ENCODE results near the gene TCERG1L.

DNA sequence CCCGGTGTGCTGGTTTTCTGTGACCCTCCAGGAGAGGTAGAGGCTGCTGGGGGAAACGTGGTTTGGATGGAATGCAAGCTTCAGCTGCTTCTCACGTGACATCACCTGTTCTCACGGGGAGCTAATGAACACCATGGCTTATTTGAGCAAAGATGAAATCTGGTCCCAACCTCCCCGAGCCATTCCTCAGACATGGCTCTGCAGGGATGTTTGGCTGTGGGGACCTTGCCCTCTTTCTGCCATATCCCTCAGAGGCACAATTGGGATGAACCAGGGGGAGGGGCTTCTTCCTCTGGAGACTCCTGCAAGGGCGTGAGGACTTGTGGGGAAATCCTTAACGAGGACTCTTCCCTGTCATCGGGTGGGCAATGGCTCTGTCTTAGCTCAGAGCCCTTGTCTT lies 236.8 kb downstream of the TCERG1L start:
- TF ChIP-seq CTCF (IDR thresholded peaks at IDR 0.05) (no peak), ZNF317 (CRISPR knock-in tag; IDR thresholded peaks at IDR 0.05; ENCODE audit: borderline replicate concordance, low read depth) (no peak), ZNF416 (CRISPR knock-in tag; IDR thresholded peaks at IDR 0.05) (no peak), TP53 (CRISPR knock-in tag; IDR thresholded peaks at IDR 0.05) (no peak), ZNF121 (CRISPR knock-in tag; IDR thresholded peaks at IDR 0.05) (no peak), E2F4 (CRISPR knock-in tag; IDR thresholded peaks at IDR 0.05; ENCODE audit: borderline replicate concordance, low read depth) (no peak), ZNF232 (CRISPR knock-in tag; IDR thresholded peaks at IDR 0.05) (no peak), TCF7 (CRISPR knock-in tag; IDR thresholded peaks at IDR 0.05; ENCODE audit: low read depth) (no peak), ZNF512 (CRISPR knock-in tag; IDR thresholded peaks at IDR 0.05; ENCODE audit: borderline replicate concordance) (no peak), FOXP4 (CRISPR knock-in tag; IDR thresholded peaks at IDR 0.05) (no peak), TEAD4 (CRISPR knock-in tag; IDR thresholded peaks at IDR 0.05) (no peak), KAT7 (CRISPR knock-in tag; IDR thresholded peaks at IDR 0.05; ENCODE audit: borderline replicate concordance) (no peak)
- TF ChIP-seq, protein P1, sequence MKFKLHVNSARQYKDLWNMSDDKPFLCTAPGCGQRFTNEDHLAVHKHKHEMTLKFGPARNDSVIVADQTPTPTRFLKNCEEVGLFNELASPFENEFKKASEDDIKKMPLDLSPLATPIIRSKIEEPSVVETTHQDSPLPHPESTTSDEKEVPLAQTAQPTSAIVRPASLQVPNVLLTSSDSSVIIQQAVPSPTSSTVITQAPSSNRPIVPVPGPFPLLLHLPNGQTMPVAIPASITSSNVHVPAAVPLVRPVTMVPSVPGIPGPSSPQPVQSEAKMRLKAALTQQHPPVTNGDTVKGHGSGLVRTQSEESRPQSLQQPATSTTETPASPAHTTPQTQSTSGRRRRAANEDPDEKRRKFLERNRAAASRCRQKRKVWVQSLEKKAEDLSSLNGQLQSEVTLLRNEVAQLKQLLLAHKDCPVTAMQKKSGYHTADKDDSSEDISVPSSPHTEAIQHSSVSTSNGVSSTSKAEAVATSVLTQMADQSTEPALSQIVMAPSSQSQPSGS (CRISPR knock-in tag; IDR thresholded peaks at IDR 0.05; ENCODE audit: borderline replicate concordance, low read depth): no peak

Measured in WTC11 (cell line).